Epithelial cell of proximal tubule (primary cell): ENCODE measurements around the gene ADAP1. TPM values are rescaled to one million over a fixed set of nuclear protein-coding genes. Genes with fewer than 3 reads are reported as not detected.

Experiments
- DNase-seq: peaks from one replicate; pipeline ENCODE4 v3.0.0-alpha.2; 2011; ENCODE audit warnings: low read depth
- H3K4me3 ChIP-seq: 2 replicates; pipeline ENCODE4 v1.5.1; 2011; ENCODE audit warnings: low read depth, mild to moderate bottlenecking, low read length
- CTCF ChIP-seq: conservative IDR thresholded peaks from 2 replicates; pipeline ENCODE4 v1.5.1; 2012; ENCODE audit warnings: low read depth, mild to moderate bottlenecking, low read length
- total RNA-seq: library from RNA; depleted of rRNA; stranded (reverse); fragments of >200 nt; gene quantifications from 2 replicates; pipeline ENCODE4 v1.2.3, GENCODE V29; 2015

ADAP1 gene
- total RNA-seq, 1 donor from 2014 or later: 7.2 TPM

- no peak overlapping the region for H3K4me3 ChIP-seq
- TF ChIP-seq CTCF: no peak
- DNase-seq: no peak
Observed at GRCh38 chr7:951881-952547, 2.5 kb downstream of the ADAP1 start.

GRCh38 chr7:949021-949934 is 5.2 kb downstream of the ADAP1 start:
- DNase-seq: no peak
- TF ChIP-seq CTCF: no peak
- no peak overlapping the region for H3K4me3 ChIP-seq

GRCh38 chr7:947391-948210 is 6.9 kb downstream of the ADAP1 start:
- H3K4me3 ChIP-seq: no peak overlapping the region
- no peak for TF ChIP-seq CTCF
- DNase-seq: no peak

GRCh38 chr7:946256-946996 is 8.1 kb downstream of the ADAP1 start:
- no peak for DNase-seq
- H3K4me3 ChIP-seq: no peak overlapping the region
- no peak for TF ChIP-seq CTCF

GRCh38 chr7:945556-946255 is 8.8 kb downstream of the ADAP1 start:
- H3K4me3 ChIP-seq: peak overlapping the region; percentile 8
- DNase-seq: no peak
- no peak for TF ChIP-seq CTCF

- no peak for TF ChIP-seq CTCF
- peak overlapping the region; percentile 8 for H3K4me3 ChIP-seq
- no peak for DNase-seq
Observed at GRCh38 chr7:945147-945555, 9.3 kb downstream of the ADAP1 start.
